Stimulated activated CD4-positive, alpha-beta T cell treated with anti-CD3 and anti-CD28 coated beads, Interleukin-2, amount 100 ng/mL, for 24 hours (primary cell): ENCODE results near the gene MPST.

Source experiments
- DNase-seq, 2 donors: peaks; one replicate each; pipeline ENCODE4 v3.0.0-alpha.2; 2020

Gene MPST

DNA sequence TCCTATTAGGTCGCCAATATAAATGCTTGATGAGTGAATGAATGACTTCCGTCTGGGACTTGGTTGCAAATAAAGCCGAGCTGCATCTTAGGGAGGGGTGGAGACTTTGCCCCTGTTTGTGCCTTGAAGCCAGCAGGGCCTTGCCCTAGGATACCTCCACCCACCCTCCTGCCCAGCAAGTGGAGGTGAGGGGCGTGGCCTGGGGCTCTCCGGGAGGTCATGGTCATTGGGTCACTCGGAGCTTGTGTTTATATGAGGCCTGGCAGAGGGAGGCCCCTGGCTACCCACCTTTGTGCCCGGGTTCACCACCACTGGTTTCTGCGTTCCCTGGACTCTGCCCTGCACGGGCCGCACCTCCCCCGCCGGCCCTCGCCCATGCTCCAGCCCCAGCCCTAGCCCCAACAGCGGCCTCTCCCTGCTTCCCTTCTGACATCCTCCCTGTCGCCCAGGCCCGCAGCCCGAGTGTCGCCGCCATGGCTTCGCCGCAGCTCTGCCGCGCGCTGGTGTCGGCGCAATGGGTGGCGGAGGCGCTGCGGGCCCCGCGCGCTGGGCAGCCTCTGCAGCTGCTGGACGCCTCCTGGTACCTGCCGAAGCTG lies 4.3 kb downstream of the MPST start:
- DNase-seq = no peak

DNA sequence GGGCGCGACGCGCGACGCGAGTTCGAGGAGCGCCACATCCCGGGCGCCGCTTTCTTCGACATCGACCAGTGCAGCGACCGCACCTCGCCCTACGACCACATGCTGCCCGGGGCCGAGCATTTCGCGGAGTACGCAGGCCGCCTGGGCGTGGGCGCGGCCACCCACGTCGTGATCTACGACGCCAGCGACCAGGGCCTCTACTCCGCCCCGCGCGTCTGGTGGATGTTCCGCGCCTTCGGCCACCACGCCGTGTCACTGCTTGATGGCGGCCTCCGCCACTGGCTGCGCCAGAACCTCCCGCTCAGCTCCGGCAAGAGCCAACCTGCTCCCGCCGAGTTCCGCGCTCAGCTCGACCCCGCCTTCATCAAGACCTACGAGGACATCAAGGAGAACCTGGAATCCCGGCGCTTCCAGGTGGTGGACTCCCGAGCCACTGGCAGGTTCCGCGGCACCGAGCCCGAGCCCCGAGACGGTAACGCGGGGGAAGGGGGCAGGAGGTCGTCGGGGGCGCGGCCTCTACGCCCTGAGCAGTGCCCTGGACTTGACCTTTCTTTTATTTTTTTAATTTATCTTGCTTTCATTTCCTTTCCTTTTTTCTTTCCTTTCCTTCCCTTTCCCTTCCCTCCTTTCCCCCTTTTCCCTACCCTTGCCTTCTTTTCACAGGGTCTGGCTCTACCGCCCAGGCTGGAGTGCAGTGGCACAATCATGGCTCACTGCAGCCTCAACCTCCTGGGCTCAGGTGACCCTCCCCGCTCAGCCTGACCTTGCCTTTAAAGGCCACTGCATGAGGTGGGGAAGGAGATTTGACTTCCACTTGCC lies 5.0 kb downstream of the MPST start:
- no peak for DNase-seq

DNA sequence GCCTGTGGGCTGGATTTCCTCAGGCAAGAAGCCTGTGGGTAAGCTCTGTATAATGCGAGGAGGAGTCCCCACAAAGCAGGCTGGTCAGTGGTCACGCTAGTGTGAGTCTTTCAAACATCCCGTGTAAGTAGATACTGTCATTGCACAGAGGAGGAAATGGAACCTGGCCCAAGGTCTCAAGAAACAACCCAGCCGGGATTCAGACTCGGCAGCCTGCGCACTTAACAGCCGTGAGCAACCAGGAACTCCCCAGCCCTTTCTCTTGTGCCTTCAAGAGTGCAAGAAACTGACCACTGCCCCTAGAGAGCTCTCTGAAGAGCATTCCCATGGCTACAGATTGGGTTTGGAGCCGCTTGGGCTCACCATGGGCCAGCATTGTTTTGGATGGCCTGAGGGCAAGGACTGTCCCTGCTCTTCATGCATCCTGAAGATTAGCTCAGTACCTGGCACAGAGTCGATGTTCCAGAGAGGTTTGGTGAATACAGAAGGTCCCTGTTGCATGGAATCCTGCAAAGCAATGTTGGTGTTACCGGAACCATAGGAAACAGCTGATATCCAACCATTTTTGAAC lies 6.0 kb downstream of the MPST start:
- no peak for DNase-seq

DNA sequence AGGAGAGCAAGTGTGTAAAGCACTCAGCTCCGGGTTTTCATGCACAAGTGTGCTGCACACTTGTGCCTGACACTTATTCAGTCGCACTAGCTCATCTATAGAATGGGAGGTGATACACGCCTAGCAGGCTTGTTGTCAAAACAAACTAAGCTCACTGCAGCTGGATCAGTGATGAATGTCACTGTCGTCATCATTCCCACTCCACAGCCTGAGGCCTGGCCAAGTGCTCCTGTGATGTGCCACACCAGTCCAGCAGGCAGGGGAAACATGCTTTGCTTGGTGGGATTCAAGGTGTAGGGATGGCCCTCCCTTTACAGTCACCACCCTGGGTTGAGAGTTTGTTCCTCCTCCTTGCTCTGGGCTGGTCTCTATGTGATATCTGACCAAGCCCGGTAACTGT lies 6.8 kb downstream of the MPST start:
- DNase-seq = no peak

DNA sequence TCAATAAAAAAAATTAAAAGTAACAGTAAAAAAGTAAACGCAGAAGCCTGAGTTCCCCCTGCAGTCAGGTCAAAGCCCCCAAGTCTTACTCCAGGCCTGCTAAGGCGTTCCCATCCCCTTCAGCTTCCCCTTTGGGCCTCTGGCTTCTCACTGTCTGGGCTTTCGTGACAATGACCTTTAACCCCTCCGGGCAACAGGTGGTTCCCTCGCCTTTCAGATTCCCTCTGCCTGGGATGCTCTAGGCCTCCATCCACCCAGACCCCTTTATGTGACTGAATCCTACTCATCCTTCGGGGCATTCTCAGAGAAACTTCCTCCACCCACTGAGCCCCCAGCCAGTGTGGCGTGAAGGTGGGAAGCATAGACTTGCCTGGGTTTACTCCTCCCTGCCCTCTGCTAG lies 8.0 kb downstream of the MPST start:
- no peak for DNase-seq

DNA sequence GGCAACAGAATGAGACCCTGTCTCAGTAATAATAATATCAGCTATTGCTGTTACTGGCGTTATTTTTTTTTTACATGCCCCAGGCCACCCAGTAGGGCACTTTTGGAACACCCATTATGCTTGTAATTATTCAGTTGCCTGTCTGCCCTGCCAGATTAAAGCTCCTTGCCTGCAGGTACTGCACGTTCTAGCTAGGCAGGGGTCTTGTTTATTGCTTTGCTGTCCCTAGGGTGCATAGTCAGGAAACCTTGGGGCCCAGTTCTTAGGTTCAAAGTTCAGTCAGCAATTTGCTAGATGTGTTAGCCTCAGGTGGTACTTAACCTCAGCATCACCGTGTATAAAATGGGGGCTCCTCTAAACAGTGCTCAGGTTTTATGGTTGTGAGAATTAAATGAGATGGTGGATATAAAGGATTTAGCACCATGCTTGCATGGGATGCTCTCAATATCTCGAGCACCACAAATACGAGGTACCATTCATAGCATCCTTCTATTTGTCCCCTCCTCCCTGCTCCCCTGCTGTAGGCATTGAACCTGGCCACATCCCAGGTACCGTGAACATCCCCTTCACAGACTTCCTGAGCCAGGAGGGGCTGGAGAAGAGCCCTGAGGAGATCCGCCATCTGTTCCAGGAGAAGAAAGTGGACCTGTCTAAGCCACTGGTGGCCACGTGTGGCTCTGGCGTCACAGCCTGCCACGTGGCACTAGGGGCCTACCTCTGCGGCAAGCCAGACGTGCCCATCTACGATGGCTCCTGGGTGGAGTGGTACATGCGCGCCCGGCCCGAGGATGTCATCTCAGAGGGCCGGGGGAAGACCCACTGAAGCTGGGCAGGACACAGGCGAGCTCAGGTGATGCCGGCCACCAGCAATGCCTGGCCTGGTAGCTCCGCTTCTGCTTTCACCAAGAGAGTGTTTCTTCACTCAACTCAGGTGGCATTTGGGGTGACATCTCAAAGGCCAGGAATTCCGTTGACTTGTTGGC lies 9.4 kb downstream of the MPST start:
- DNase-seq = no peak

DNA sequence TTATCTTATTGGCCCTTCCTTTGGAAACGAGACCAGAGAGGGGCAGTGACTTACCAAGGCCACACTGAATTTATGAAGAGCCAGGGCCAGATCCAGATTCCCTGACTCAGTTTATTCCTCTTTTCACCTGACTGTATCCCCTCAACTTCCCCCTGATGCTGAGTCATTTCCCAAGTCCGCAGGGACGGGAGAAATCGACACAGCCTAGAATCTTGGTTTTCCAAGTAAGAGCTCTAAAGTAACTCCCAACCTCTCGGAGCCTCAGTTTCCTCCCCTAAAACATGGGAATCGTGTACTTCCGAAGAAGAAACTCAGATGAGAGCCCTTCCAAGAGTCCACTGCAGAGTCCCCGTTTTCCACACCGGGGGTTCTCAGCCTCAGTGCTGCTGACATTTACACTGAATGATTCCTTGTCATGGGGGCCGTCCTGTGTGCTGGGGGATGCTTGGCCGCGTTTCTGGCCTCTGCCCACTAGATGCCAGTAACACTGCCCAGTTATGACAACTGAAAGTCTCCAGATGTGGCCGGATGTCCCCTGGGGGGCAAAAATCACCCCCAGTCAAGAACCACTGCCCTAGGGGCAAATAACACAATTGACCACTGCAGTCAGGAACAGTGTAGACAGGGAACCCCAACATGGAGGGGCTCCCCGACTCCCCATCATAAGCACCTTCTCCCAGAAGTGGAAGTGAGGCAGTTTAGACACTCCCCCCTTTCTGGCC lies 11.2 kb downstream of the MPST start:
- DNase-seq = no peak

DNA sequence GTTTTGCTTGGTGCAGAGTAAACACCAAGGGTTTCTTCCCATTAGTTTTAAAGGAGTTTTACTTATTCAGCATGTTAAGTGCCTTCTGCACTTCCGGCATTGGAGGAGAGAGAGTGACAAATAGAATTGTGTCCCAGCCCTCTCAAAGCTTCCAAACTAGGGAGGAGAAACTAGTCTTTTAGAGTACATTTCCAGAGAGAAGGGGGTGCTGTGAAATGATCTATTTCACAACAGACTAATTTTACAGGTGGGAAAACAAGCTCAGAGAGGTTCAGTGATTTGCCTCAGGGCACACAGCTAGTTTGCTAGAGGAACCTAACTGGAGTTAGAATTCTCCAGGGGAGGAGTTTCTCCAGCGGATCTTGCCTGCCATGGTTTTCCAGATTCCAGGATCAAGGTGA lies 12.6 kb downstream of the MPST start:
- no peak for DNase-seq

DNA sequence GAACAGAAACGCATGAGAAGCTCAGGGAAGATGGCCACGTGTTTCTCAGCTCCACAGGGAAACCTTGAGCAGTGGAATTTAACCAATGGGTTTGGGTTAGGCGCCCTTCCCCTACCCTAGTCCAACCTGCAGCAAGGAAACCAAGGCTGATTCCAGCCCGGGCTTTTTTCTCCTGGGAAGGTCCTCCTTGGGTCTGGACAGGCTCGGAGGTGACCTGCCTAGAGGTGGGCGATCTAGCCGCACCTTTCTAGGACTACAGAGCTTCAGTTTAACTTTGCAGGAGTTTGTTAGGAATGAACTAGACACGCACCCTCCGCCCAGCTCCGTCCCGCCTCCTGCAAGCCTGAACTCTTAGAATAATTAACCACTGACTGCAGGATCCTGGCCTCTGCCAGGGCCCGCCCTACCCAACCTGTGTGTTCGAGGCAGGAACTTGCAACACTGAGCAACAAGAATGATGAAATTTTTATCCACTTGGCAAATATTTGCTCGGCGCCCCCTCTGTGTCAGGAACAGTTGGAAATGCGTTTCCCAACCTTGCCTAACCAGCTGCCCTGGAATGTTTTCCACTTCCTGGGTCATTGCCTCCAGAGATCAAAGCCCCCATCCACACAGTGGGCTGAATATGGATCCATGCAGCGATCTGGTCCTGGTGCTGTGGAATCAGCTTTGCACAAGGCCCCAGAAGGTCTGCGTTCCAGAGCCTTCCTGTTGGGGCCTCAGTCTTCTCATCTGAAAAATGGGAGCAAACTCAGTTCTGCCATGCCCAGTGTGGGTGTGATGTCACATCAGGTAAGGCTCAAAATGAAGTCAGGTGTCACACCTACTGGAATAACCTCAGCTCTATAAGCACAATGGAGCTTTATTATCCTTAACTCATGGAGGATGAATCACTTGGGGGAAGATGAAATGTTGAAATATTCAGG lies 13.3 kb downstream of the MPST start:
- no peak for DNase-seq

DNA sequence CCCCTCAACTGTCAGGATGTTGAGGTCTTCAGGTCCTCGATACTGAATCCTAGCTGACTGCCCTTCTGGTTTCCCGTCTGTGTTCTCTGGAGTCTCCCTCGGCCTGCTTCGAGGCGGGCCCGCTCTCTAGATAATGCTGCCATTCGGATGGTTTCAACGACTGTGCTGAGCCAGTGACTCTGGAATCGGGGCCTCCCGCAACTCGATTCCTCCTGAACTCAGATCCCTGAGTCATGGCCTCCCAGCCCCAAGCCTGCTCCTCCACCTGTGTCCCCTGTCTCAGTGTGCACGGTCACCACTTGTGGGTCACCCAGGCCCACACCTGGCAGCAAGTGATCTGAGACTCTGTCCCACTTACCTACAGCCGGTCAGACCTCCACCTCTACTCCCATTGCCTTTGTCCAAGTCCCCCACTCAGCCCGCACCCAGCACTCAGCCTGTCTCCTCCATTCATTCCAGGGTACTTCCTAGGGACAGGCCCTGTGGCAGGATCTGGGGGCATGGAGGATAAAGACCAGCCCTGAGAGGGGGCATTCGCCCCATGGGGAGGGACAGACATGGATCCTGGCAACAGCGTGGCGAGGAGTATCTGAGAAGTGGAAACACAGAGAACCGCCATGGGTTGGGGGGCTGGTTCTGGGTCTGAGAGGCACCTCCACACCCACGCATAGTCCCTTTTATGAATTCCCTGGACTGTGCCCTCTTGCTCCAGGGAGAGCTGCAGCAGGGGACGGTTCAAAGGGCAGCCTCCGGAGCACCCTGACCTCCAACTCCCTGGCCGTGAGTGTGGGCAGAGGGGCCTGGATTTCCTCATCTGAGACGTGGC lies 14.3 kb downstream of the MPST start:
- no peak for DNase-seq

DNA sequence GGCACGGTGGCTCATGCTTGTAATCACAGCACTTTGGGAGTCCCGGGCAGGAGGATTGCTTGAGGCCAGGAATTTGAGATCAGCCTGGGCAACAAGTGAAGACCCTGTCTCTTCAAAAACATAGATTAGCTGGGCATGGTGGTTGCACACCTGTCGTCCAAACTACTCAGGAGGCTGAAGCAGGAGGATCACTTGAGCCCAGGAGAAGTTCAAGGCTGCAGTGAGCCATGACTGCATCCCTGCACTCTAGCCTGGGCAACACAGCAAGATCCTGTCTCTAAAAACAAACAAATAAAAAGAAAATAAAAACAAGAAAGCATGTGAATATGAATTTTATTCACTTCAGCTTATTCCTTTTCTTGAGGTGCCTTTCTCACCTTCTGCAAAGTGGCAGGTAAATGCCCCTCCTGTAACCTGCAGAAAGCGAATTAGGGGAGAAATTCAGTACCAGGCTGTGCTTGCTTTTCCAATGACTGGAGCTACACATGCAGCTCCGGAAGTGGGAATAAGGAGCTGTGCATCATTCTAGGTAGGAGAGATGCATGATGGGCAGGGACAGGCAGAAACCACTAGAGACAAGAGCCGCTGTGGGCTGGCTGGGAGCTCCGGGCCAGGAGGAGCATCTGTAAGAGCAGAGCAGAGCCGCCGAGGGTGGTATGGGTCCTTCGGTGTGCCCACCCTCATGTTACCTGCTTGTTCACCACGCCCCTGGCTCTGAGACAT lies 17.3 kb downstream of the MPST start:
- DNase-seq = no peak

DNA sequence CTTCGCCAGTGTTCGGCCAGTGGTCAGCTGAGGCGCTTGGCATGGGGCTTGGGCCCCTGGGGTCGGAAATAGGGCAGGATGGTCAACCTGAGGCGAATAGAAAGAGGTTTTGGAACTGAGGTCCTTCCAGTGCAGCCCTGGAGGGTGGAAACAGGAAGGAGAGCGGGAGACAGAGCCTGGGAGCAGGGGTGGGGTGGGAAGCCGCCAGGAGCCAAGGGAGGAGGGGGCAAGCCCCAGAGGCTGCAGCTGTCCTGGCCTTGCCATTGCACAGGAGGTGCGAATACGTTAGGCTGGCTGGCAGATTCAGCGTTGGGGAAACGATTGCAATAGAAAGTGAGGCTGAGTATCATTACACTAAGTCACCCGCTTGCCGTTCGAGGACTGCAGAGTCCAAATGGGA lies 18.1 kb downstream of the MPST start:
- no peak for DNase-seq

DNA sequence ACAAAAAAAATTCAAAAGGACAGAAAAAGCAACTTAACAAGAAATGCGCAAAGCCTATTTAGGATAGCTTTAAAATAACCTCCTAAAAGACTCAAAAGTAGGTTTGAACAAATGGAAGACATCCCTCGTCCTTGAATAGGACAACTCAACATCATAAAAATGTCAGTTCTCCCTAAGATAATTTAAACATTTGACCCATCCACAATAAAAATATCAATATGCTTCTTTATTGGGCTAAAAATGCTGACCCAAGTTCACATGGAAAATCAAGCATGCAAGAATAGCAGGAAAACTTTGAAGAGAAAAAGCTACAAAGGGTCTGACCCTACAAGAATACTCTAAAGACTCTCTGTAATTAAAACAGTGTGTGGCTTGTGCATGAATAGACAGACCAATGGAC lies 19.9 kb downstream of the MPST start:
- DNase-seq = no peak

DNA sequence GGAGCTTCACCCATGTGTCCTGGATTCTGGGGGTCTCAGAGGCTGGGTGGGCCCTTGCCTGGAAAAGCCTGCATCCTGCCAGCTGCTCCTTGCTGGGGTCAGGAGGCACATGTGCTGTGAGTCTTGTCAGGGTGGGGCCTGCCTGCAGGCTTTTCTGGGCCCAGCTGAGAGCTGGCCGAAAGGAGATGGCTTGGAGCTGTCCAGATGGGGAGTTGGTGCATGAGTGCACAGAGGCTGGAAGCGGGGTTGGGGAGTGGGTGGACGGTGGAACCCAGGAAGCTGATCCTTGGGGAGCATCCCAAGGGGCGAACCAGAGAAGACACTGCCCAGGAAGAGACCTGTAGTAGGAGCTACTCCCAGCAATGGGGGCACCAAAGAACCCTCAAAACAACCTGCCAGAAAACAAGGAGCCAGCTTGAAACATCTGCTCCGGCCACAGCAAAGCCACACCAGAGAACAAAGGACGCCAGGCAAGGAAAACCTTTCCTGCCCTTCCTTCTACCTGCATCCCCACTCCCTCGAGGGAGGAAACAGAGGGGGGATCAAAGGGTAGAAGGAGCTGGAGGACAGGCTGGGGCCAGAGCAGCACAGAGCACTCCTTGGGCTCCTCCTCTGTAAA lies 23.8 kb downstream of the MPST start:
- no peak for DNase-seq

DNA sequence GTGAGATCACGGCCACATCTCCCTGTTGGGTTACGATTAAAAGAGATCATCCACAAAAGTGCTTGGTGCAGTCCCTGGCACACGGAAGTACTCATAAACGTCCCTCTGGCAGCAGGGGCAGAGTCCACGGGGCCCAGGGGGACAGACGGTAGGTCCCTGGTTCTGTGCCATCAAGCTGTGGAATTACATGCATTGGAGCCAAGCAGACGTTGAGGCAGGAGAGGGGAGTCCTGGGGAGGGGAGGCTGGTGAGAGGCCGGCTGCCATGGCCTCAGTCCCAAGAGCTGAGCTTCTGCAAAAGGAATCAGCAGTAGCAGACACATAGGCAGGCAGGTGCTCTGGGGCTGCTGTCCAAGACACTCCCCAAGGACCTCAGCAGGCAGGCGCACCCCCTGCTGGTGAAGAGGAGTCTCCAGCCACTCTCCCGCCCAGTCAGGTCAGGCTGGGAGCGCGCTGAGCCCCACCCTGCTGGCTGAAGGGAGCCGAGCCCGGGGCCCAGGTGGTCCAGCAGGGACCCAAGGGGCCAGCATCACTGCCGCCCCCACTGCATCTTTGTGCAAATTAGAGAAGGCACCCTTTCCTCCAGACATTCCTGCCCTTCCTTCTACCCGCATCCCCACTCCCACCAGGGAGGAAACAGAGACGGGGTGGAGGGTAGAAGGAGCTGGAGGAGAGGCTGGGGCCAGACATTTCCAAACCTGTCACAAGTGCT lies 24.4 kb downstream of the MPST start:
- peak; percentile 52 to 65 for DNase-seq

DNA sequence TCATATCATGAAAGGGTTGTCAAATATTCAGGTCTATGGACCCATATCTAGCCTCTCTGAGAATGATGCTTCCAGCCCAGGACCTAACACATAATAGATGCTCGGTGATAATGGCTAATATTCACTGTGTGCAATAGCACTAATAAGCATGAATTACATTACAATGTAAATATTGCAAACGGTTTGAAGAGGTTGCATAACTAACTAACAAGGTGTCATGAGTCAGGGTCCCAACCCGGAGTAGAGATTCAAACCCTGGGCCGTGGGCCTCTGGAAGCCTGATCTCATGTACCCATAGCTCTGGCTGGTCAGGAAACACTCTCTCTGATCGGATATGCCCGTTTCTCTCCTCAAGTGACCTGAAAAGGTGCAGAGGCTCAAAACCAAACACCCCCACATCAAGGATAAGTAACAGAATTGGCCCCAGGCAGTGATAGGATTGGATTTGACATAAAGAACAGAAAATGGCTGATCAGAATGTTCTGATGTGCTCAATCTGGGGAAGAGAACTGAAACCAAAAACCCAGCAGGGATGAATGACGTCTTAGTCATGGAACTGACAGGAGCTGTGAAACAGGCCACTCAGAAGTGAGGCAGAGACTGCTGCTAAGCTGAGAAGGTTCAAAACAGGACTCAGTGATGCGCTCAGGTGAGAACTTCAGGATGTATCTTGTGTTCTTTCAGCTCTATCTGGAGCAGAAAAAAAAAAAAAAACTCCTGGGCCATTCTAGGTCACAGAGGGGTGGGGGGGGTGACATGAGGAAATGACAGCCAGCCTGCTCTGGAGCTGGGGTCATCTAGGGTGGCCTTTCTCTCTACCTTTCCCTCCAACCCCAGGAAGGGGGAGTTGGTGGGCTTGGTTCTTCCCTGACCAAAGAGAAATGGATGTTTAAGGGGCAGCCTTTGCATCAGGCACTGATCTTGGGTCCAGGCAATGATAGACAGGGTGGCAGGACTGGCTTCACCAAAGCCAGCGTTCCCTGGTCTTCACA lies 25.4 kb downstream of the MPST start:
- no peak for DNase-seq

DNA sequence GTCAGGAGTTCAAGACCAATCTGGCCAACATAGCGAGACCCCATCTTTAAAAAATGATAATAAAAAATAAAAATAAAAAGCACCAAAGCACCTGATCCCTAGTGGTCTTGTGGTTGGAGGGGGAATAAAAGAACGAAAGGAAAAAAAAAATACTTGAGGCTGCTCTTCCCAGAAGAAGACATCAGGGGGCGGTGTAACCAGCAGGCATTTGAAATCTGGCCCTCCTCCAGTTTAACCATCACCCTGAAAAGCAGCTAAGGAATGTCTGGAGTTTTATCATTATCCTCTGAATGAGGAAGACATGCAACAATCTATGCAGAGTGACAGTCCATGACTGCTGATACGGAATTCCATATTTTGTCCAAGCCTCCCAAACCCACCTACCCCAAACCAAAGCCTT lies 26.4 kb downstream of the MPST start:
- DNase-seq = no peak
